ENCODE measurements around the gene F7. TPM values are rescaled to one million over a fixed set of nuclear protein-coding genes. Genes with fewer than 3 reads are reported as not detected.

Gene F7
- total and polyA plus RNA-seq, 2 donors (not counting 1 experiment from before 2014, with no cell fraction given) = not detected

GRCh38 chr13:113093580-113094409, 11.8 kb upstream of the F7 start:
- H3K9ac ChIP-seq (ENCODE audit: insufficient read depth, low read length) = no peak overlapping the region
- no peak overlapping the region for H3K4me2 ChIP-seq (ENCODE audit: extremely low read depth, insufficient read depth, low read length)
- H3K27ac ChIP-seq (ENCODE audit: insufficient read depth, low read length) = no peak overlapping the region

GRCh38 chr13:113094410-113094800, 11.2 kb upstream of the F7 start:
- no peaks in the 10 kb centered on the region for H4K20me1 ChIP-seq (ENCODE audit: control insufficient read depth, extremely low read depth, insufficient read depth, low read length)
- H3K9me3 ChIP-seq (ENCODE audit: control insufficient read depth, insufficient read depth, low read depth, low read length) = no peaks in the 10 kb centered on the region
- H3K4me1 ChIP-seq (ENCODE audit: control insufficient read depth, extremely low read depth, insufficient read depth, low read length) = peaks cover 2% of the 10 kb centered on the region
- H3K36me3 ChIP-seq (ENCODE audit: control insufficient read depth, insufficient read depth, low read length) = no peaks in the 10 kb centered on the region
- no peaks in the 10 kb centered on the region for H3K79me2 ChIP-seq (ENCODE audit: control insufficient read depth, insufficient read depth, low read length)
- H2AFZ ChIP-seq (ENCODE audit: low read length) = no peak overlapping the region
- TF ChIP-seq CTCF (conservative IDR thresholded peaks at IDR 0.05 in 1 of 2, IDR thresholded peaks at IDR 0.05 in 1 of 2; ENCODE audit: low read depth in 1 of 2, low read length in 2 of 2) = no peak
- TF ChIP-seq EZH2 (IDR thresholded peaks at IDR 0.05; ENCODE audit: low read length, missing control alignments) = no peak
- no peak overlapping the region for H3K27ac ChIP-seq (ENCODE audit: insufficient read depth, low read length)
- H3K4me2 ChIP-seq (ENCODE audit: extremely low read depth, insufficient read depth, low read length) = no peak overlapping the region
- no peak for DNase-seq (ENCODE audit: low read depth in 2 of 2)
- H3K9ac ChIP-seq (ENCODE audit: insufficient read depth, low read length) = no peak overlapping the region
- peaks cover 6% of the 10 kb centered on the region for H3K27me3 ChIP-seq (ENCODE audit: control insufficient read depth, insufficient read depth, low read length)
- H3K4me3 ChIP-seq (replicated peaks in 1 of 4; ENCODE audit: control extremely low read depth in 1 of 4, insufficient read depth in 1 of 4, low read depth in 3 of 4, low read length in 4 of 4) = no peak overlapping the region

More at GRCh38 chr13:113093580-113094409, 11.8 kb upstream of the F7 start:
- H3K4me1 ChIP-seq (ENCODE audit: control insufficient read depth, extremely low read depth, insufficient read depth, low read length) = peaks cover 2% of the 10 kb centered on the region
- no peak overlapping the region for H2AFZ ChIP-seq (ENCODE audit: low read length)
- no peaks in the 10 kb centered on the region for H3K9me3 ChIP-seq (ENCODE audit: control insufficient read depth, insufficient read depth, low read depth, low read length)
- peaks cover 5% of the 10 kb centered on the region for H3K27me3 ChIP-seq (ENCODE audit: control insufficient read depth, insufficient read depth, low read length)
- TF ChIP-seq EZH2 (IDR thresholded peaks at IDR 0.05; ENCODE audit: low read length, missing control alignments) (no peak), CTCF (conservative IDR thresholded peaks at IDR 0.05 in 1 of 2, IDR thresholded peaks at IDR 0.05 in 1 of 2; ENCODE audit: low read depth in 1 of 2, low read length in 2 of 2) (no peak)
- H3K36me3 ChIP-seq (ENCODE audit: control insufficient read depth, insufficient read depth, low read length) = no peaks in the 10 kb centered on the region
- H4K20me1 ChIP-seq (ENCODE audit: control insufficient read depth, extremely low read depth, insufficient read depth, low read length) = no peaks in the 10 kb centered on the region
- DNase-seq (ENCODE audit: low read depth in 2 of 2) = no peak
- no peaks in the 10 kb centered on the region for H3K79me2 ChIP-seq (ENCODE audit: control insufficient read depth, insufficient read depth, low read length)
- no peak overlapping the region for H3K4me3 ChIP-seq (replicated peaks in 1 of 4; ENCODE audit: control extremely low read depth in 1 of 4, insufficient read depth in 1 of 4, low read depth in 3 of 4, low read length in 4 of 4)

DNA sequence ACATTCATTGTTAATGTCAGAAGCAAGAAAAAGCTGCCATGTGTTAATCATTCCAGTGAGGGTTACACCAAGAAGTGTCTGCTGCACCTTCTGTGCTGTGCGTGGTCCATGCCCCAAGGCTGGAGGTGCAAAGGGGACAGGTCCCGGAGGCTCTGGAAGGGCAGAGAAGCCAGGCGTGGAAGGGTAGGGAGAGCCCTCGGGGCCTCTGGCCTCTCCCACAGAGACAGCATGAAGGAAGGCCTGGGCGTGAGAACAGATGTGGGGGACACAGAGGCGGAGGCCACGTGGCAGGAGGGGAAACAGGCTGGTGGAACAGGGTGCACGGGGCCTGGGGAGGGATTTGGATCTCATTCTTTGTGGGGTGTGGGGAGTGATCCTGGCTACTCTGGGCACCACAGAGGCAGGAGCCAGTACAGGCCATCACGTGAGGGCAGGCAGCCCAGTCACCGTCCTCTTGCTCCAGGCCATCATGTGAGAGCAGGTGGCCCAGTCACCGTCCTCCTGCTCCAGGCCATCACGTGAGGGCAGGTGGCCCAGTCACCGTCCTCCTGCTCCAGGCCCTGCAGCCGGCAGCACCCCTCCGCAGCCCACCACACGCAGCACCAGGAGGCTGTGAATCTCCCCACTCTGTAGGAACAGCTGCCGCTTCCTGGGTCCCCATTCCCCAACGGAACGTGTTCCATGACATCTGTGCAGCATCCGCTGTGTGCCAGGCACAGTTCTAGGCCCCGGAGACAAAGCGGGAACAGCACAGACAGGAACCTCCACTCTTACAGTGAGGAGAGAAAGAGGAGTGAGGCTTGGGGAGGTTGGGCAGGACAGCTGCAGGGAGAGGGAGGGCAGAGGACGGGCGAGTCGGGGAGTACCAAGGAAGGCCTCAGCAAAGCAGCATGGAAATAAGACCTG, 10.2 kb upstream of the F7 start:
- H2AFZ ChIP-seq (ENCODE audit: low read length) = no peak overlapping the region
- H3K27me3 ChIP-seq (ENCODE audit: control insufficient read depth, insufficient read depth, low read length) = peaks cover 6% of the 10 kb centered on the region
- DNase-seq (ENCODE audit: low read depth in 2 of 2) = no peak
- H3K4me2 ChIP-seq (ENCODE audit: extremely low read depth, insufficient read depth, low read length) = no peak overlapping the region
- no peak overlapping the region for H3K27ac ChIP-seq (ENCODE audit: insufficient read depth, low read length)
- H3K79me2 ChIP-seq (ENCODE audit: control insufficient read depth, insufficient read depth, low read length) = no peaks in the 10 kb centered on the region
- H3K9ac ChIP-seq (ENCODE audit: insufficient read depth, low read length) = no peak overlapping the region
- no peak for TF ChIP-seq CTCF (conservative IDR thresholded peaks at IDR 0.05 in 1 of 2, IDR thresholded peaks at IDR 0.05 in 1 of 2; ENCODE audit: low read depth in 1 of 2, low read length in 2 of 2)
- no peak for TF ChIP-seq EZH2 (IDR thresholded peaks at IDR 0.05; ENCODE audit: low read length, missing control alignments)
- no peaks in the 10 kb centered on the region for H4K20me1 ChIP-seq (ENCODE audit: control insufficient read depth, extremely low read depth, insufficient read depth, low read length)
- no peaks in the 10 kb centered on the region for H3K36me3 ChIP-seq (ENCODE audit: control insufficient read depth, insufficient read depth, low read length)
- H3K4me1 ChIP-seq (ENCODE audit: control insufficient read depth, extremely low read depth, insufficient read depth, low read length) = peaks cover 2% of the 10 kb centered on the region
- H3K4me3 ChIP-seq (replicated peaks in 1 of 4; ENCODE audit: control extremely low read depth in 1 of 4, insufficient read depth in 1 of 4, low read depth in 3 of 4, low read length in 4 of 4) = no peak overlapping the region
- no peaks in the 10 kb centered on the region for H3K9me3 ChIP-seq (ENCODE audit: control insufficient read depth, insufficient read depth, low read depth, low read length)

All from fibroblast of lung (primary cell).